SK-N-SH treated with all-trans-retinoic acid at 6 μM for 48 hours (cell line): ENCODE measurements around the gene ALK.

Experiments used
- OSR1 ChIP-seq: fragments of 250-450 bp; sonication (Bioruptor Pico); IDR thresholded peaks from 2 replicates; pipeline ENCODE4 v1.8.0; 2022; ENCODE audit warnings: moderate library complexity, mild to moderate bottlenecking, inconsistent platforms
- PPARA ChIP-seq: fragments of 250-450 bp; sonication (Bioruptor Pico); IDR thresholded peaks from 2 replicates; pipeline ENCODE4 v1.5.0; 2020; ENCODE audit warnings: mild to moderate bottlenecking, borderline replicate concordance

GRCh38 chr2:29816651-29817050 is 104.7 kb downstream of the ALK start:
- TF ChIP-seq PPARA (CRISPR knock-in tag) (no peak), OSR1 (CRISPR knock-in tag) (no peak)
